Neuronal stem cell (in vitro differentiated cells): ENCODE results near the gene GLIS1. TPM values are rescaled to one million over a fixed set of nuclear protein-coding genes. Genes with fewer than 3 reads are reported as not detected.

Source experiments
- DNase-seq: peaks from one replicate; pipeline ENCODE4 v3.0.0-alpha.2; 2013; ENCODE audit warnings: low spot score
- H2AFZ ChIP-seq: one replicate; pipeline ENCODE4 v1.6.1; 2013; ENCODE audit warnings: mild to moderate bottlenecking, low read length, inconsistent platforms
- H2AK5ac ChIP-seq: 2 replicates; pipeline ENCODE4 v1.6.1; 2013; ENCODE audit warnings: low read depth, mild to moderate bottlenecking, inconsistent platforms, low read length, moderate library complexity, mixed read lengths
- H2BK120ac ChIP-seq: 2 replicates; pipeline ENCODE4 v1.6.1; 2013; ENCODE audit warnings: low read depth, mild to moderate bottlenecking, inconsistent platforms, low read length, moderate library complexity, mixed read lengths
- H2BK12ac ChIP-seq: one replicate; pipeline ENCODE4 v1.6.1; 2013; ENCODE audit warnings: low read length, inconsistent platforms
- H2BK15ac ChIP-seq: 2 replicates; pipeline ENCODE4 v1.6.1; 2013; ENCODE audit warnings: mild to moderate bottlenecking, low read length, inconsistent platforms, mixed read lengths
- H2BK5ac ChIP-seq: one replicate; pipeline ENCODE4 v1.6.1; 2013; ENCODE audit warnings: inconsistent platforms, mild to moderate bottlenecking, low read length, moderate library complexity
- H3K14ac ChIP-seq: one replicate; pipeline ENCODE4 v1.6.1; 2013; ENCODE audit warnings: low read length, inconsistent platforms
- H3K18ac ChIP-seq: 2 replicates; pipeline ENCODE4 v1.6.1; 2013; ENCODE audit warnings: low read length, inconsistent platforms
- H3K23ac ChIP-seq: 2 replicates; pipeline ENCODE4 v1.6.1; 2013; ENCODE audit warnings: low read depth, mild to moderate bottlenecking, mixed read lengths, low read length, inconsistent platforms; ENCODE audit not compliant: poor library complexity
- H3K27ac ChIP-seq: replicated peaks from 3 replicates; pipeline ENCODE4 v1.5.1; 2013; ENCODE audit warnings: low read length, inconsistent platforms
- H3K27me3 ChIP-seq, 3 experiments: 2 replicates each; pipeline ENCODE4 v1.6.1; 2013; ENCODE audit warnings: low read length in 3 of 3, mild to moderate bottlenecking in 2 of 3, inconsistent platforms in 1 of 3, low read depth in 1 of 3, mixed read lengths in 1 of 3, moderate library complexity in 1 of 3; ENCODE audit not compliant: control insufficient read depth in 3 of 3, insufficient read depth in 3 of 3
- H3K36me3 ChIP-seq, 2 donors: replicated peaks in 1 of 2; 2 replicates each; pipeline ENCODE4 v1.6.1; 2013; ENCODE audit warnings: low read length in 2 of 2; ENCODE audit not compliant: control insufficient read depth in 2 of 2, insufficient read depth in 2 of 2
- H3K4ac ChIP-seq: 2 replicates; pipeline ENCODE4 v1.6.1; 2013; ENCODE audit warnings: inconsistent platforms, mild to moderate bottlenecking, low read length, moderate library complexity
- H3K4me1 ChIP-seq, 2 donors: 1 replicate in 1 of 2; 2 replicates in 1 of 2; pipeline ENCODE4 v1.6.1; 2013; ENCODE audit warnings: low read length in 2 of 2, low read depth in 1 of 2; ENCODE audit not compliant: control insufficient read depth in 2 of 2, insufficient read depth in 1 of 2
- H3K4me2 ChIP-seq: one replicate; pipeline ENCODE4 v1.6.1; 2013; ENCODE audit warnings: mild to moderate bottlenecking, low read length, inconsistent platforms; ENCODE audit not compliant: insufficient read depth, poor library complexity, severe bottlenecking
- H3K4me3 ChIP-seq, 2 donors: 2 replicates each; pipeline ENCODE4 v1.5.1; 2013; ENCODE audit warnings: low read length in 2 of 2, mild to moderate bottlenecking in 2 of 2, inconsistent platforms in 1 of 2, moderate library complexity in 1 of 2
- H3K79me1 ChIP-seq: one replicate; pipeline ENCODE4 v1.6.1; 2013; ENCODE audit warnings: low read depth, mild to moderate bottlenecking, inconsistent platforms, low read length, moderate library complexity
- H3K9ac ChIP-seq: one replicate; pipeline ENCODE4 v1.6.1; 2013; ENCODE audit warnings: mild to moderate bottlenecking, low read depth, low read length, inconsistent platforms; ENCODE audit not compliant: poor library complexity
- H3K9me3 ChIP-seq, 2 donors: replicated peaks in 1 of 2; 2 replicates each; pipeline versions ENCODE3 to v1.6.1; 2013; ENCODE audit warnings: low read length in 2 of 2, mild to moderate bottlenecking in 2 of 2, inconsistent platforms in 1 of 2, low read depth in 1 of 2, mixed read lengths in 1 of 2, moderate library complexity in 1 of 2; ENCODE audit not compliant: control insufficient read depth in 2 of 2, insufficient read depth in 1 of 2
- H4K8ac ChIP-seq: one replicate; pipeline ENCODE4 v1.6.1; 2013; ENCODE audit warnings: low read depth, mild to moderate bottlenecking, inconsistent platforms, low read length, moderate library complexity
- H4K91ac ChIP-seq: one replicate; pipeline ENCODE4 v1.6.1; 2013; ENCODE audit warnings: low read length, low read depth, mild to moderate bottlenecking, inconsistent platforms; ENCODE audit not compliant: poor library complexity
- WGBS, 2 donors: extraction: QIAGEN DNeasy Blood & Tissue Kit; methylation state at CpG; one replicate each; pipeline ENCODE4 v1.1.7; 2013; ENCODE audit warnings: missing lambda C conversion rate in 2 of 2, mixed read lengths in 1 of 2; ENCODE audit not compliant: insufficient read length in 2 of 2, insufficient replicate concordance in 1 of 2; ENCODE audit errors: extremely low coverage in 2 of 2; 5-methylcytosine and 5-hydroxymethylcytosine counted together
- polyA plus RNA-seq, 2 experiments: library from polyadenylated mRNA; stranded (reverse); fragments of 200-250 nt; gene quantifications; one replicate each; pipeline ENCODE4 v1.2.3, GENCODE V29; 2013

Gene GLIS1
- polyA plus RNA-seq (2013, experiment 1 of 2), result 0.08 TPM
- polyA plus RNA-seq (2013, experiment 2 of 2), result 0.10 TPM

DNA sequence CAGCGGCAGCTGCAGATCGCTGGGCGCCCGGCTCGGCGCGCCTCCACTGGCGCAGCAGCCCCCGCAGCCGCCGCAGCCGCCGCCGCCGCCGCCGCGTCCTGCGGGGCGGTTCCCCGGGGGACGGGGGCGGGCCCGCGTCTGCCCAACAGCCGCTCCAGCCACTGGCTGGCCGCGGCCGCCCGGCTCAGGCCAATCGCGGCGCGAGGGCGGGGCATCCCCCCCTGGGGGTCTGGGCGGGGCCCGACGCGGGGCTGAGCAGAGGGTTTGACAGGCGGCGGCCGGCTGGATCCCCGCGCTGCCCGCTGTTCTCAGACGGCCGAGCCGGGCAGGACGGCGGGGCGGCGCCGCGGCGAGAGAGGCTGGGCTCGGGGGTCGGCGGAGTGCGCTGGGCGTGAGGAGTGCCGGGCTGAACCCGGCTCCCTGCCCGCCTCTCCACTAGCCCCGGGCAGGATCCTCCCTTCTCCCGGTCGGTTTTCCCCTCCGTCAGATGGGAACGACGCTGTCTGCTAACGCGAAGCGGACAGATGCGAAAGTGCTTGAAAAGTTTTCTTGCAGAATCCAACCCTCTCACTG is at the start of gene GLIS1:
Gene GLIS1 (minus strand): TSS at position 56 of the 573 bp plus-strand sequence. CDS start 1,100 bp downstream, outside the sequence.
- no peak within 1 kb of the TSS for H3K27ac ChIP-seq

DNA sequence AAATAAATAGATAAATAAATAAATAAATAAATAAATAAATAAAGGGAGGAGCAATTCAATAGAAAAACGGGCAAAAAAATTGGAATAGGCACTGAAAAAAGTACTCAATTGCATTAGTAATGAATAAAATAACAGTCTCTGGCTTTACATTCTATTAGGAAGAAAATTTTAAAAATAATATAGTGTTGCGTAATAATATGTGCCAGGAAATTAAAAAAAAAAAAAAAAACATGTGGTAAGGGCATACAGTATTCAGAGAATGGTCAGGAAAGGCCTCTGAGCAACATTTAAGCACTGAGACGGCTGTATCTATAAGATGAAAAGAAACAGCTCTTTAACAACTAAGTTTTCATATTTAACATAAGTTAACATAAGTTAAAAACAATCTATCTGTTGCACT is 48.7 kb upstream of the GLIS1 start:
- Histone ChIP-seq H2BK120ac (no peak overlapping the region), H3K9ac (no peak overlapping the region), H3K36me3 (peaks cover 2 to 90% of the 10 kb centered on the region in 2 donors), H3K27ac (no peak overlapping the region), H3K23ac (no peak overlapping the region), H3K27me3 (no peaks in the 10 kb centered on the region), H3K79me1 (no peaks in the 10 kb centered on the region), H4K8ac (no peak overlapping the region), H3K9me3 (no peaks in the 10 kb centered on the region), H2AK5ac (no peak overlapping the region), H2AFZ (no peak overlapping the region), H2BK5ac (no peak overlapping the region), H4K91ac (no peak overlapping the region), H3K18ac (no peak overlapping the region), H3K4me3 (no peak overlapping the region), H3K4me2 (no peak overlapping the region), H3K4ac (no peak overlapping the region), H3K4me1 (no peaks in the 10 kb centered on the region), H2BK12ac (no peak overlapping the region), H2BK15ac (no peak overlapping the region), H3K14ac (no peak overlapping the region)
- WGBS, 2 donors, result 100% methylated on average over 1 of the region's 3 CpGs; no CpG with 5 or more reads in 1 of the 2 donors
- no peak for DNase-seq

More for the DNA sequence above, at the start of gene GLIS1:
- Histone ChIP-seq H2BK120ac (no peak within 1 kb of the TSS), H2BK12ac (peak within 1 kb of the TSS; percentile 63), H3K4me1 (peaks cover 2 to 10% of the 10 kb centered on the region in 2 donors), H3K9me3 (peaks cover 4% of the 10 kb centered on the region in 2 donors), H3K4ac (no peak within 1 kb of the TSS), H3K9ac (peak within 1 kb of the TSS; percentile 87), H3K27me3 (peaks cover 31 to 77% (median 47%) of the 10 kb centered on the region in 3 experiments), H4K8ac (no peak within 1 kb of the TSS), H3K23ac (peak within 1 kb of the TSS; percentile 98), H3K79me1 (no peaks in the 10 kb centered on the region), H3K4me2 (peak within 1 kb of the TSS; percentile 85), H3K36me3 (no peaks in the 10 kb centered on the region), H2BK5ac (no peak within 1 kb of the TSS), H3K18ac (peak within 1 kb of the TSS; percentile 94), H3K14ac (peak within 1 kb of the TSS; percentile 59), H2AFZ (peak within 1 kb of the TSS; percentile 92), H2BK15ac (peak within 1 kb of the TSS; percentile 12), H4K91ac (no peak within 1 kb of the TSS), H3K4me3 (peak within 1 kb of the TSS; percentile 39 to 83), H2AK5ac (no peak within 1 kb of the TSS)
- peak; percentile 91 for DNase-seq
- WGBS, 2 donors, result no CpG with 5 or more reads among the region's 73 CpGs

DNA sequence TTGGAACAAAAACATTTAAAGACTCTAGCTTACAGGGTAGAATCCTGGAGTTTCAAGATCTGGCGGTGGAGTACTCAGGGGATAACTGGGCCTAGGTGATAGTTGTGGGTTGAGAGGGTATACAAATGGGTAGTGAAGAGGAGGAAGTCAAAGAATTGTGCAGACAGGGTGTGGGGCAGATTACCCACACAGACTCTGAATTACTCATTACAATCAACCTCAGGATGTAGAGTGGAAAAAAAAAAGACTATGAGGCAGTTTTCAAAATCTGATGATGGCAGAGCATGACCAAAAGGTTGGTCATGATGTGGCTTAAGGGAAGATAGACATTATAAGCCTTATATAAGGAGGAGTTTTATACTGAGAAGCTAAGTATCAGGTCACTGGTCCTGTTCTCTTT is 44.1 kb upstream of the GLIS1 start:
- H3K4me2 ChIP-seq, result no peak overlapping the region
- no peak overlapping the region for H4K8ac ChIP-seq
- no peaks in the 10 kb centered on the region for H3K79me1 ChIP-seq
- H3K4me1 ChIP-seq, result no peaks in the 10 kb centered on the region
- H3K4ac ChIP-seq, result no peak overlapping the region
- no peaks in the 10 kb centered on the region for H3K9me3 ChIP-seq
- no peak overlapping the region for H3K18ac ChIP-seq
- H3K4me3 ChIP-seq, result no peak overlapping the region
- no peak overlapping the region for H3K23ac ChIP-seq
- H4K91ac ChIP-seq, result no peak overlapping the region
- no peak overlapping the region for H2BK12ac ChIP-seq
- no peak overlapping the region for H2BK15ac ChIP-seq
- H2AK5ac ChIP-seq, result no peak overlapping the region
- H3K14ac ChIP-seq, result no peak overlapping the region
- H3K9ac ChIP-seq, result no peak overlapping the region
- no CpG with 5 or more reads among the region's 1 CpG for WGBS, 2 donors
- no peaks in the 10 kb centered on the region for H3K27me3 ChIP-seq
- H2AFZ ChIP-seq, result no peak overlapping the region
- H3K36me3 ChIP-seq, result peaks cover 2 to 96% of the 10 kb centered on the region in 2 donors
- no peak overlapping the region for H3K27ac ChIP-seq
- H2BK5ac ChIP-seq, result no peak overlapping the region
- no peak for DNase-seq
- H2BK120ac ChIP-seq, result no peak overlapping the region

DNA sequence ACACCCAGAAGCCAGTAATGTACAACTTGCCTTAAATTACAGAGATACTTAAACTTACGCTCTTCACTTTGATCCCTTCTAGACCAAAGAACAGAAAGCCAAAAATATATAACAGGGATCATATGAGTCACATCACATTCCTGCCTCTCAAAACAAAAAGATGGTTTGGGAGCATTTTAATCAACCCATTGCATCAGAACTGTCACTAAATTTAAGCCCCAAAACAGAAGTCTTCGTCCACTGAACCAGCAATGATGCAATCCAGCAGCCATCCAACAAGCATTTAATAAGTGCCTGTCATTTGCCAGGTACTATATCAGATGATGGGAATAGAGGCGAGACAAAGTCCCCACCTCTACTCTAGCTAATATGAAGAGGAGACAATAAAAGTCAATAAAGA is 42.7 kb upstream of the GLIS1 start:
- H2BK12ac ChIP-seq, result no peak overlapping the region
- H3K9me3 ChIP-seq, result peaks cover 0 to 3% of the 10 kb centered on the region in 2 donors
- H2BK120ac ChIP-seq, result no peak overlapping the region
- WGBS, 2 donors, result no CpG with 5 or more reads among the region's 3 CpGs
- H2BK5ac ChIP-seq, result no peak overlapping the region
- no peak overlapping the region for H3K4me2 ChIP-seq
- H2AFZ ChIP-seq, result no peak overlapping the region
- H3K27ac ChIP-seq, result no peak overlapping the region
- peaks cover 2 to 96% of the 10 kb centered on the region in 2 donors for H3K36me3 ChIP-seq
- H3K23ac ChIP-seq, result no peak overlapping the region
- H4K8ac ChIP-seq, result no peak overlapping the region
- H3K4me3 ChIP-seq, result no peak overlapping the region
- H4K91ac ChIP-seq, result no peak overlapping the region
- no peak for DNase-seq
- peaks cover 1% of the 10 kb centered on the region for H3K79me1 ChIP-seq
- H3K4me1 ChIP-seq, result no peaks in the 10 kb centered on the region
- H3K27me3 ChIP-seq, result no peaks in the 10 kb centered on the region
- no peak overlapping the region for H3K4ac ChIP-seq
- no peak overlapping the region for H3K14ac ChIP-seq
- H2BK15ac ChIP-seq, result no peak overlapping the region
- H3K9ac ChIP-seq, result no peak overlapping the region
- no peak overlapping the region for H2AK5ac ChIP-seq
- H3K18ac ChIP-seq, result no peak overlapping the region
